Progenitor cell of endocrine pancreas (in vitro differentiated cells): Measurements from ENCODE around the gene C1QTNF8. TPM values are rescaled to one million over a fixed set of nuclear protein-coding genes. Genes with fewer than 3 reads are reported as not detected.

Source experiments
- DNase-seq: peaks from one replicate; pipeline ENCODE4 v3.0.0; 2021; ENCODE audit warnings: low spot score; ENCODE audit not compliant: unreplicated experiment
- H3K27ac Mint-ChIP-seq: 2 replicates; pipeline ENCODE4 v1.8.0; 2021; ENCODE audit warnings: mild to moderate bottlenecking, moderate library complexity, mixed read lengths
- H3K27me3 Mint-ChIP-seq: 2 replicates; pipeline ENCODE4 v1.8.0; 2021; ENCODE audit warnings: mixed read lengths
- H3K36me3 Mint-ChIP-seq: 2 replicates; pipeline ENCODE4 v1.8.0; 2022; ENCODE audit warnings: mixed read lengths; ENCODE audit not compliant: insufficient read depth
- H3K4me1 Mint-ChIP-seq: 2 replicates; pipeline ENCODE4 v1.8.0; 2021; ENCODE audit warnings: low read depth, mixed read lengths
- H3K4me3 Mint-ChIP-seq: 2 replicates; pipeline ENCODE4 v1.8.0; 2021; ENCODE audit warnings: low read depth, mild to moderate bottlenecking, moderate library complexity, mixed read lengths
- H3K9me3 Mint-ChIP-seq: 2 replicates; pipeline ENCODE4 v1.8.0; 2021; ENCODE audit warnings: low read depth, mixed read lengths
- CTCF ChIP-seq: fragments of 200-600 bp; sonication (generic); IDR thresholded peaks from one replicate; pipeline ENCODE4 v1.5.0; 2021; ENCODE audit warnings: antibody characterized with exemption, mild to moderate bottlenecking; ENCODE audit not compliant: unreplicated experiment
- total RNA-seq: library from RNA; stranded (reverse); gene quantifications from 2 replicates; pipeline ENCODE4 v1.2.1, GENCODE V29; 2021

Gene C1QTNF8
- total RNA-seq, 1 donor from 2014 or later = not detected

GRCh38 chr16:1076801-1077576 is 19.1 kb downstream of the C1QTNF8 start:
- peaks cover 20% of the 10 kb centered on the region for H3K4me1 Mint-ChIP-seq
- H3K27ac Mint-ChIP-seq = peak overlapping the region; percentile 76
- no peak for TF ChIP-seq CTCF
- H3K9me3 Mint-ChIP-seq = no peaks in the 10 kb centered on the region
- peaks cover 11% of the 10 kb centered on the region for H3K27me3 Mint-ChIP-seq
- H3K36me3 Mint-ChIP-seq = no peaks in the 10 kb centered on the region
- peak overlapping the region; percentile 37 for H3K4me3 Mint-ChIP-seq
- DNase-seq = no peak

DNA sequence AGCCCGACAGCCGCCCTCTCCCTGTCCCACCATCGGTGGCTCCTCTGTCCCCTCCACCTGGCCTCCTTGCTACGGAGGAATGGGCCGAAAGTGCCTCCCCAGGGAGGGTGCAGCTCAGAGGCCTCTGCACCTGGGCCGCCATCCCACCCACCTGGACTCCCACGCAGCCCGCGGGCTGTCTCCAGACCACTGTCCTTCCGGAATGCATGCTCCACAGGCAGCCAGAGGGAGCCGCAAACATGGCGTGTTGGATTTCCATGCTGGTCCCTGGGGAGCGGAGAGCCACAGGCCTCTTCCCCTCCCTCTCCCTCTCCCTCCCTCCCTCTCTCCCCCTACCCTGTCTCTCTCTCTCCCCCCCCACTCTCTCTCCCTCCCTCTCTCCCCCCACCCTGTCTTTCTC is 20.5 kb downstream of the C1QTNF8 start:
- Mint-ChIP-seq H3K36me3 (no peaks in the 10 kb centered on the region), H3K4me1 (peaks cover 19% of the 10 kb centered on the region), H3K4me3 (no peak overlapping the region), H3K9me3 (no peaks in the 10 kb centered on the region), H3K27ac (no peak overlapping the region), H3K27me3 (peaks cover 11% of the 10 kb centered on the region)
- DNase-seq = no peak
- TF ChIP-seq CTCF = no peak

GRCh38 chr16:1074379-1074649 is 21.7 kb downstream of the C1QTNF8 start:
- H3K27ac Mint-ChIP-seq = no peak overlapping the region

DNA sequence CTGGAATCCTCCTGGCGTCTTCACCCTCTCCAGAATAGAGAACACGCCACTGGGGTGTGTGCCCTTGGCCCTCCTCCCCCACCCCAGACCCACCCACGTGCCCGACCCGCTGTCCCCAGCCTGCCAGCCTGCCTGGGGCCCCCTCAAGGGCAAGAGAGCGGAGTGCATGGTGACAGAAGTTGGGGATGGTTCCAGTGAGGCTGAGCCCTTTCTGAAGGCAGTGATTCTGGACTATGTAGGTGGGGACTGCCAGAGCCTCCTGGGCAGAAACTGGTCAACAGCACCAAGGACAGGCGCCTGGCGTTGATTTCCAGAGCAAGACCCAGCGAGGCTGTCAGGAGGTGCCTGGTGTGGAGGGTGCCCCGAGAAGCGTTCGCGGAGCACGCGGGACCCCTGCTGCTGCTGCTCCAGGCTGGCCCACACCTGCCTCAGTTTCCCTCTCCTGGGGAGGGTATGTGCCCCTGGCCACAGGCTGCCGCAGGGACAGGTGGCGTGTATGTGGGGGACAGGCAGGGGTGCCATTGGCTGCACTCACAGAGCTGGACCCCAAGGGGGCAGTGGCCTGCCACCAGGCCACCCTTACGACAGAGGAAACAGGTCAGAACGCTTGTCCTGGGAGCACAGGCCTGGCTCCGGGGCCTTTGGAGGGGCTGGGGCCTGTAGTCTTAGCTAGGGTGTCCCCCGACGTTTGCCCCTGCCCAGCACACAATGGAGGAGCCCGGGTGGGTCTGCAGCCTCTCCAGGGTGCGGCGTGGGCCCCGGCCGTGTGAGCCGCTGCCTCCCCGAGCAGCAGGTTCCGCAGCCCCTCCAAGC is 22.3 kb downstream of the C1QTNF8 start:
- no peak overlapping the region for H3K4me3 Mint-ChIP-seq
- TF ChIP-seq CTCF = peak; percentile 53
- H3K9me3 Mint-ChIP-seq = no peaks in the 10 kb centered on the region
- DNase-seq = no peak
- H3K27me3 Mint-ChIP-seq = peaks cover 11% of the 10 kb centered on the region
- peaks cover 19% of the 10 kb centered on the region for H3K4me1 Mint-ChIP-seq
- no peak overlapping the region for H3K27ac Mint-ChIP-seq
- H3K36me3 Mint-ChIP-seq = no peaks in the 10 kb centered on the region

More at GRCh38 chr16:1074379-1074649, 21.7 kb downstream of the C1QTNF8 start:
- DNase-seq = no peak
- H3K27me3 Mint-ChIP-seq = peaks cover 11% of the 10 kb centered on the region
- no peaks in the 10 kb centered on the region for H3K9me3 Mint-ChIP-seq
- TF ChIP-seq CTCF = no peak
- peaks cover 19% of the 10 kb centered on the region for H3K4me1 Mint-ChIP-seq
- H3K36me3 Mint-ChIP-seq = no peaks in the 10 kb centered on the region
- H3K4me3 Mint-ChIP-seq = no peak overlapping the region

- H3K27me3 Mint-ChIP-seq = peaks cover 11% of the 10 kb centered on the region
These were observed 22.8 kb downstream of the C1QTNF8 start for GRCh38 chr16:1073262-1073558.

More at GRCh38 chr16:1073262-1073558, 22.8 kb downstream of the C1QTNF8 start:
- Mint-ChIP-seq H3K4me3 (no peak overlapping the region), H3K4me1 (peaks cover 16% of the 10 kb centered on the region), H3K9me3 (no peaks in the 10 kb centered on the region), H3K36me3 (no peaks in the 10 kb centered on the region), H3K27ac (no peak overlapping the region)
- TF ChIP-seq CTCF = no peak
- no peak for DNase-seq
